GM12873 (cell line): ENCODE results near the gene AMDHD2.

ENCODE experiments used
- CTCF ChIP-seq: IDR thresholded peaks from 2 replicates; pipeline ENCODE4 v1.5.1; 2012; ENCODE audit warnings: low read depth, mild to moderate bottlenecking, moderate library complexity, low read length, control low read depth; ENCODE audit not compliant: insufficient read depth; ENCODE audit errors: missing control alignments

Gene AMDHD2

GRCh38 chr16:2477327-2477726, 42.8 kb upstream of the AMDHD2 start:
- no peak for TF ChIP-seq CTCF

GRCh38 chr16:2478279-2478678, 41.9 kb upstream of the AMDHD2 start:
- TF ChIP-seq CTCF, result no peak

- TF ChIP-seq CTCF, result no peak
Observed at GRCh38 chr16:2480948-2481347, 39.2 kb upstream of the AMDHD2 start.

- no peak for TF ChIP-seq CTCF
Observed at GRCh38 chr16:2481676-2482075, 38.5 kb upstream of the AMDHD2 start.

- TF ChIP-seq CTCF, result no peak
Observed at GRCh38 chr16:2482249-2482648, 37.9 kb upstream of the AMDHD2 start.

GRCh38 chr16:2482708-2483534, 37.2 kb upstream of the AMDHD2 start:
- no peak for TF ChIP-seq CTCF

- no peak for TF ChIP-seq CTCF
Observed at GRCh38 chr16:2483939-2484897, 36.0 kb upstream of the AMDHD2 start.
